ENCODE measurements around the gene TBC1D7.

TBC1D7 gene

GRCh38 chr6:13328076-13328874 lies at the start of gene TBC1D7:
Gene TBC1D7 (minus strand): TSS chr6:13328537. CDS start chr6:13326898, 1,639 bp downstream.
- DNase-seq = peak; percentile 94

DNA sequence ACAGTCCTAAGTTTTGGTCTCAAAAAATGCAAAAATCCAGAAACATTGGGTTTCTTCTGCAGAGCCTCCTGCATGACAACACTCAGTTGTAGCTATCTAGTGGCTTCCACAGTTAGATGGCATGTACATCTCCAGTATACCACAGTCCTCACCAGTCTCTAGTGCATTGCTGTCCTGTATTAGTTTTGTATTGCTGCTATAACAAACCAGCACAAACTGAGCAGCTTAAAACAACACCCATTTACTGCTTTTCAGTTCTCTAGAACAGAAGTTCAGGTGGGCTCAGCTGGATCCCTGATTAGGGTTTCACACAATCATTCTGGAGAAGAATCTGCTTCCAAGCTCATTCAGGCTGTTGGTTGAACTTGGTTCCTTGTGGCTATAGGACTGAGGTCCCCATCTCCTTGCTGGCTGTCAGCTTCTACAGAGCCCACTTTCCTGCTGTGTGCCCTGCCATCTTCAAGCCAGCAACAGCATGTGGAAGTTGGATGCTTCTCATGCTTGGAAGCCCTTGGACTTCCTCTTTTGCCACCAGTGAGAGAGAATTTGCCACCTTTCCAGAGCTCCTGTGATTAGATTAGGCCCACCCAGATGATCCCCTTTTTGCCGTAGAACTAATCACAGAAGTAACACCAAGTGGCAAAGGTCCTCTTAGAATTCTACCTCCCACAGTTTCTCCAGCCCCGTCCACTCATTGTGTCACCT lies 48.9 kb upstream of the TBC1D7 start:
- no peak for DNase-seq

DNA sequence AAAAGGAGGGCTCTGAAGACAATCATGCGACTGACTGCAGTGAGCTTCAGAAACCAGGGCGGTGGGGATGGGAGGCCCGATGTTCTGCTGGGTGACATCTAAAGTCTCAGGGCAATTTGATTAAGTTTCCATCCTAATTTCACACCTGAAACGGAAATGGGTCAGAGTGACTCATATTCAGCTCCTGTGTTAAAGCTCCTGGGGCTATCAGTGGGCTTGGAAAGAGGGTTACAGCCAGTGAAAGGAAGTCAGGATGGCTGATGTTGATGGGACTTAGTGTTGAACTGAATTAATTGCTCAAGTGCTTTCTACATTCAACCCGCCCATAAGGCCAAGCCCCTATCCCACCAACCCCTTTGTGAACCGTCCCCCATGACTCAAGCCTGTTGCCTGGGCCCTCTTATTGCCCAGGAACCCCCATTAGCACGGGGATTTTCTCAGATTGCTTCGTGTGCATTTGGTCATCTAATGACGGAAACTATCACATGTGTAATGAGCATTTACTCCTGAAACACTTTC lies 47.1 kb upstream of the TBC1D7 start:
- DNase-seq = no peak

DNA sequence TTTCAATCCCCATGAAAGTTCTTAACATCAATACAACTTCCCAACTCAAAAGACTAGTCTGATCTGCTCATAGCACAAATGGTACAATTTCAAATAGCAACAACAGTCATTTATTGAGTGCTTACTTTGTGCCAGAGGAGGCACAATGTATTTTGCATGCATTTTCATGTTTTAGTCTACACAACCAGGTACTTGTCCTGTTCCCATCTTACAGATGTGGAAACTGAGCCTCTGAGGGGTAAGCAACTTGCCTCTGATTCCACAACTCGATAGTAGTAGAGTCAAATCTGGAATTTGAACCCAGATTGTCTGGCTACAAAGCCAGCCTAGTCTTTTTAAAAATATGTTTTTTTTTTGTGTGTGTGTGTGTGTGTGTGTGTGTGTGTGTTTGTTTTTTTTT lies 45.6 kb upstream of the TBC1D7 start:
- no peak for DNase-seq

- DNase-seq = no peak
Measured at GRCh38 chr6:13373488-13373886, 45.1 kb upstream of the TBC1D7 start.

- no peak for DNase-seq
Measured at GRCh38 chr6:13372688-13373487, 44.6 kb upstream of the TBC1D7 start.

- no peak for DNase-seq
Measured at GRCh38 chr6:13372076-13372475, 43.7 kb upstream of the TBC1D7 start.

DNA sequence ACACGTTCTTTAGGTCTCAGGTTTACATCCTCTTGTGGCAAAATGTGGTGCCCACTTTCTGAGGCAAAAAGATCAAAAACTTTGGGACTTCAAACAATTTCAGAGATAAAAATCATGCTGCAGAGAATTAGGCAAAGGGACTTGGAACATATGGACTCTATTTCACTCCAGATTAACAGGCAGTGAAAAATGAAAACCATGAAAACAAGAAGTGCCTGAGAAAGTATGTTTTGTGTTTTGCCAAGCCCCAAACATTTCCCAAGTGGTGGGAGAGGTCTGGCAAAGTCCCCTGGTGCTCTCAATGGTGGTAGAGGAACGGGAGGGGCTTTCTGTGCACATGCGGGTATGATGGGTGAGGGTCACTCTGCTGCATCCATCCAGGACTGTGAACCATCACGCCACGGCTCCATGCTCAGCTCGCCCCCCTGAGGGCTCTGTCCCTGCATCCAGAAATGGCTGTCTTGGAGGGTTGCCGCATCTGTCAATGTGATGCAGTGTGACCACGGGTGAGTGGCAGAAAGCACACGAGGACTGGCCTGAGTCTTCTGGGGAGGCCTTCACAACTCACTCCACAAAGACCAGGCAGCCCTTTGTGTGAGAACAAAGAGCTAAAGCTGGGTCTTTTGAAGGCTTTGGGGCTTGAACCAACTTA lies 43.2 kb upstream of the TBC1D7 start:
- DNase-seq = no peak

DNA sequence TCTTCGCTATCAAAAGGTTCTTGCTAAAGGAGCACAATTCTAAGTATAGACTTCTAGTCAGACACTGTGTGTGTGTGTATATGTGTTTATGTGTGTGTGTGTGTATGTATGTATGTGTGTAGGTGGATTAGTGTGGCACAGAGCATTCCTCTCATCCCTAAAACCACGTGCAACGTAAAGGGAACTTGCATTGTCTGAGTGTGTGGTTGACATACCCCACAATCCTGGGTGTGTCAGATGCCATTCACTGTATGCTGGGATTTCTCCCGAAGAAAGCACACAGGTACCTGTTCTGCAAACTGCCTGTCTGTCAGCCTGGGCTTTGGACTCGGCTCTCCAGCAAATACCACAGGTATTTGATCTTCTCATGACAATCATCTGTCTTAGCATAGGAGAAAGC lies 42.3 kb upstream of the TBC1D7 start:
- DNase-seq = no peak

DNA sequence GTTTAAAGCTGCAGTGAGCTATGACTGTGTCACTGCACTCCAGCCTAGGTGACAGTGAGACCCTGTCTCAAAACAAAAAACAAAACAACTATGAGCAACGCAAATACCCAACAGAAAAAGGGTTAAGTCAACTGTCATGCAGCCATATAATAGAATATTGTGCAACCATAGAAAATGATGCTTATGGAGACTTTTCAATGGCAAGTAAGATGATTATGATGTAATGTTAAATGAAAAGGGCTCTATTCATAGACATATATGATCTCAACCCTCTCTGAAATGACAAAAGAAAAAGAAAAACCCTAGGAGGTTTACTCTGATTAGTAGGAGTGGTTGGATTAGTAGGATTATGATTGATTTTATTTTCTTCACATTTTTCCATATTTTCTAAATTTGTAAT lies 41.3 kb upstream of the TBC1D7 start:
- DNase-seq = no peak

- no peak for DNase-seq
Measured at GRCh38 chr6:13368731-13369115, 40.4 kb upstream of the TBC1D7 start.

DNA sequence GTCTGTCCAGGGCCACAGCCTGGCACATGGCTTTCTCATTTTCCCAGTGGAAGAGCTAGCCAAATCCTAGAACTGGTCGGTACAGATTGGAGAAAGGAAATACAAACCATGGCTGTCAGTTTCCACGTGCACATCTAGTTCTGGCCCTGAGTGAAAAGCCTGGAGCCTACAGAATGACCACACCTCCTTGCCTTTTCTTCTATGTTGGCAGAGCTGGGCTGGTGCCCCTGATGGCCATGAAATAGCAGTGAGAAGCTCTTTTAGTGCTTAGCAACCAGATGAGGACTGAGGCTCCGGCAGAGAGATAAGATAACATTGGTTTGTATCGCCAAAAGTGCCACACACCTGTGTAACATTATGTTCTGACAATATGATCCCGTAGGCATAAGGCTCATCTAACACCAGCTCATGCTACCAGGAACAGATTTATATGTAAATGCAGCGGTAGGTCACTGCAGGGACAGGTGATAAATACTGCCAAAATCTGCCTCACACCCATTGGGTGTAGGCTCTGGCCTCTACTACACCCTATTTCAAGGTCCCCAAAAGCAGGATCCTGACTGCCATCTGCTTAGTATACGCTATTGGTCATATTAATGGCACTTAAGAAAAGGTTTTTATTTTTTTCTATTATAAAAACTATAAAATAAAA lies 39.9 kb upstream of the TBC1D7 start:
- DNase-seq = no peak

DNA sequence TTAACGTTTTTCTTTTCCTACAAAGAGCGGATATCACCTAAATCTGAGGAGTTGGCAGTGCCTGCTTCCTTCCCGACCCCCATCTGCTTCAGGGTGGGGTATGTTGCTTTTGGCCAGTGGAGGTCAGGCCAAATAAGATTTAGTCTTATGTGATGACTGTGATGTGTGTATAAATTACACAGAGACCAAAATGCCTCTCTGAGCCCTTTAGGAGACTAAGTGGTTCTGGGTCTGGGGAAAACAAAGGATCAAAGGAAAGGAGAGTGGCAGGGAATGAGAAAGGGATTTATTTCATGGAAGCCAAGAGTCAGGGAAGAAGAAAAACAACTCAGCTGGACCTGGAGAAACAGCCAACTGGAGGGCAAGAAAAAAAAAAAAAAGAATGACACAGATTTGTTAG lies 39.1 kb upstream of the TBC1D7 start:
- DNase-seq = no peak

- DNase-seq = no peak
Measured at GRCh38 chr6:13365320-13365719, 37.0 kb upstream of the TBC1D7 start.

GRCh38 chr6:13364842-13365241 lies 36.5 kb upstream of the TBC1D7 start:
- DNase-seq = no peak

GRCh38 chr6:13362412-13362811 lies 34.1 kb upstream of the TBC1D7 start:
- no peak for DNase-seq

- no peak for DNase-seq
Measured at GRCh38 chr6:13360671-13361540, 32.6 kb upstream of the TBC1D7 start.

GRCh38 chr6:13359287-13359686 lies 30.9 kb upstream of the TBC1D7 start:
- DNase-seq = no peak

DNA sequence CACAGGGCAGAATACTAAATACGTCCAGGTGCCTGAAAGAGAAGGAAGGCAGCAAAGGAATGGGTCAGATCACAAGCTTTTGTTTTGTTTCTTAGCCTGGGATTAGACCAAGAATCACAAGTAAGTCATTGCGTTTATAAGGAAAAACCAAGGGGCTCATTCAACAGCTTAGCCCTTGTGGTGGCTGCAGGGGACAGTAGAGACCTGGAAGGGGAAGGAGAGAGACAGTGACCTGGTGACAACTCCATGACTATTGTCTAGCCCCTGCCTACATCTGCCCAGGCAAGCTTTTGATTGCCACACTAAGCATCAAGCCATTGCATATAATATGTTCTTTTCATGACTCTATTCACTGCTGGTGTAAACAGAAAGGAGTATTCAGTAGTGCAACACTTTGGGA lies 30.2 kb upstream of the TBC1D7 start:
- DNase-seq = no peak

- no peak for DNase-seq
Measured at GRCh38 chr6:13357551-13358075, 29.3 kb upstream of the TBC1D7 start.

Data from NCI-H526 treated with DMSO at 0.1 percent for 48 hours (cell line).